ENCODE measurements around the gene DDIT4. TPM values are rescaled to one million over a fixed set of nuclear protein-coding genes. Genes with fewer than 3 reads are reported as not detected.

Gene DDIT4
- total and polyA plus RNA-seq, 2 of the 4 experiments (the other 2 are of a cell fraction): 59.6 to 108 TPM

GRCh38 chr10:72308320-72308987, 34.7 kb downstream of the DDIT4 start:
- H3K9me1 ChIP-seq (ENCODE audit: insufficient read depth, low read length): peaks cover 18% of the 10 kb centered on the region
- TF ChIP-seq BHLHE40 (IDR thresholded peaks at IDR 0.05; ENCODE audit: low read depth, low read length) (no peak), USF2 (IDR thresholded peaks at IDR 0.05; ENCODE audit: low read depth, low read length) (no peak), MAFK (IDR thresholded peaks at IDR 0.05; ENCODE audit: low read depth, low read length) (no peak), FOS (IDR thresholded peaks at IDR 0.05; ENCODE audit: low read depth, low read length) (no peak), ELK1 (IDR thresholded peaks at IDR 0.05; ENCODE audit: borderline replicate concordance, low read depth, low read length) (no peak), SMC3 (IDR thresholded peaks at IDR 0.05; ENCODE audit: low read depth, low read length) (no peak), RCOR1 (IDR thresholded peaks at IDR 0.05; ENCODE audit: insufficient replicate concordance, low read length) (no peak), RAD21 (IDR thresholded peaks at IDR 0.05; ENCODE audit: low read length) (no peak), CEBPB (IDR thresholded peaks at IDR 0.05; ENCODE audit: low read depth, low read length) (no peak), MXI1 (IDR thresholded peaks at IDR 0.05; ENCODE audit: borderline replicate concordance, low read depth, low read length) (no peak), RFX5 (IDR thresholded peaks at IDR 0.05; ENCODE audit: low read depth, low read length) (no peak), POLR2A (IDR thresholded peaks at IDR 0.05; ENCODE audit: low read depth, low read length) (no peak), NFE2L2 (IDR thresholded peaks at IDR 0.05; ENCODE audit: low read depth, low read length) (no peak), CTCF (conservative IDR thresholded peaks at IDR 0.05; ENCODE audit: low read depth, low read length) (no peak), MAZ (IDR thresholded peaks at IDR 0.05; ENCODE audit: borderline replicate concordance, low read depth, low read length) (no peak), CHD1 (IDR thresholded peaks at IDR 0.05; ENCODE audit: low read depth, low read length) (no peak)
- H3K4me2 ChIP-seq (ENCODE audit: low read depth, low read length): no peak overlapping the region
- peak overlapping the region; percentile 32 for H2BK5ac ChIP-seq (ENCODE audit: low read depth, low read length, poor library complexity, severe bottlenecking)
- H2AFZ ChIP-seq (replicated peaks; ENCODE audit: low read length, poor library complexity): peak overlapping the region; percentile 94
- H3K4me3 ChIP-seq (ENCODE audit: insufficient read depth, low read depth, low read length): no peak overlapping the region
- H3K9ac ChIP-seq (ENCODE audit: low read depth, low read length): no peak overlapping the region
- H2AK5ac ChIP-seq (ENCODE audit: low read depth, low read length): peak overlapping the region; percentile 96
- 100% methylated on average over 1 of the region's 7 CpGs; no CpG with 5 or more reads in 1 of the 2 experiments for WGBS, 2 experiments (ENCODE audit: extremely low coverage in 2 of 2, insufficient read length in 1 of 2)
- BruUV-seq (replicated peaks): no TSS peak
- peak overlapping the region; percentile 89 for H2BK120ac ChIP-seq (ENCODE audit: low read depth, low read length)
- H3K4ac ChIP-seq (ENCODE audit: low read depth, low read length): peak overlapping the region; percentile 78
- H3K79me1 ChIP-seq (ENCODE audit: low read depth in 1 of 2, low read length in 2 of 2): no peaks in the 10 kb centered on the region
- peak overlapping the region; percentile 95 for H2BK20ac ChIP-seq (ENCODE audit: low read depth, low read length)
- ATAC-seq (ENCODE audit: low read depth) (peak; percentile 80), DNase-seq (peak; percentile 85)
- H3K4me1 ChIP-seq (ENCODE audit: control insufficient read depth, insufficient read depth, low read length): peaks cover 15% of the 10 kb centered on the region
- H3K9me3 ChIP-seq (ENCODE audit: control insufficient read depth, insufficient read depth, low read length): no peaks in the 10 kb centered on the region
- peak overlapping the region; percentile 3; the same call in 1 of the 2 replicates for H3K27ac ChIP-seq (ENCODE audit: insufficient read depth, low read length)
- H3K27me3 ChIP-seq (ENCODE audit: control insufficient read depth, insufficient read depth, low read length): no peaks in the 10 kb centered on the region; the same call in 1 of the 2 replicates
- peak overlapping the region; percentile 11 to 96; a peak in 3 of 4 replicates for H4K8ac ChIP-seq (ENCODE audit: low read depth in 2 of 2, low read length in 2 of 2)
- H2AK9ac ChIP-seq (replicated peaks; ENCODE audit: low read depth, low read length, poor library complexity): peak overlapping the region; percentile 97
- dilution Hi-C loops (cut with HindIII; ENCODE audit: low sequenced_read_pairs, unreplicated experiment) (no loop called here), in situ Hi-C loops (cut with MboI; ENCODE audit: low sequenced_read_pairs) (no loop called here), intact Hi-C loops (cut with micrococcal nuclease) (no loop called here)
- POLR2A ChIA-PET (ENCODE audit: unreplicated experiment): no interaction called here
- H3K23ac ChIP-seq (ENCODE audit: low read depth, low read length): peak overlapping the region; percentile 60
- no peaks in the 10 kb centered on the region for H4K20me1 ChIP-seq (ENCODE audit: insufficient read depth, low read length)
- H3K36me3 ChIP-seq (ENCODE audit: control insufficient read depth, insufficient read depth, low read length): no peaks in the 10 kb centered on the region
- H4K5ac ChIP-seq (ENCODE audit: low read depth, low read length): peak overlapping the region; percentile 71
- H2BK15ac ChIP-seq (ENCODE audit: low read depth, low read length): peak overlapping the region; percentile 72; the same call in 2 of the 3 replicates
- peak overlapping the region; percentile 65 for H3K14ac ChIP-seq (replicated peaks; ENCODE audit: low read depth, low read length)
- CTCF ChIA-PET: no interaction called here
- H3K56ac ChIP-seq (ENCODE audit: extremely low read depth, insufficient read depth, low read length): no peak overlapping the region
- H3K18ac ChIP-seq (ENCODE audit: low read depth, low read length): peak overlapping the region; percentile 30
- H4K91ac ChIP-seq (ENCODE audit: insufficient read depth, low read depth, low read length): peak overlapping the region; percentile 65
